GM12878 (cell line): Measurements from ENCODE around the gene PRR20B. TPM values are rescaled to one million over a fixed set of nuclear protein-coding genes. Genes with fewer than 3 reads are reported as not detected.

ENCODE experiments used
- CBFB ChIP-seq: IDR thresholded peaks from 2 replicates; pipeline ENCODE4 v1.6.1; 2016; ENCODE audit warnings: antibody characterized with exemption, low read depth
- CEBPB ChIP-seq, 2 experiments: fragments of 150-350 bp in 1 of 2; IDR thresholded peaks; 2 replicates each; pipeline ENCODE4 v1.6.1; 2012 to 2014; ENCODE audit warnings: low read depth in 2 of 2, low read length in 2 of 2, borderline replicate concordance in 1 of 2, inconsistent platforms in 1 of 2
- CEBPZ ChIP-seq: fragments of 150-350 bp; IDR thresholded peaks from 2 replicates; pipeline ENCODE4 v1.6.1; 2016; ENCODE audit warnings: low read depth, low read length
- E4F1 ChIP-seq: fragments of 450-650 bp; IDR thresholded peaks from 2 replicates; pipeline ENCODE4 v1.6.1; 2018; ENCODE audit warnings: borderline replicate concordance, mild to moderate bottlenecking; ENCODE audit not compliant: partially characterized antibody
- MTA2 ChIP-seq: fragments of 450-650 bp; IDR thresholded peaks from 2 replicates; pipeline ENCODE4 v1.6.1; 2016; ENCODE audit warnings: low read depth, mild to moderate bottlenecking, moderate library complexity
- PAX8 ChIP-seq: fragments of 450-650 bp; IDR thresholded peaks from 2 replicates; pipeline ENCODE4 v1.6.1; 2017; ENCODE audit warnings: mild to moderate bottlenecking, moderate library complexity
- PBX3 ChIP-seq: IDR thresholded peaks from 2 replicates; pipeline ENCODE4 v1.6.1; 2011; ENCODE audit warnings: mild to moderate bottlenecking, low read depth, low read length, moderate library complexity; ENCODE audit not compliant: insufficient replicate concordance
- PML ChIP-seq: IDR thresholded peaks from 2 replicates; pipeline ENCODE4 v1.6.1; 2012; ENCODE audit warnings: low read length, inconsistent platforms
- POU2F2 ChIP-seq: IDR thresholded peaks from 3 replicates; pipeline ENCODE4 v1.6.1; 2011; ENCODE audit warnings: low read depth, mild to moderate bottlenecking, low read length, borderline replicate concordance
- TCF12 ChIP-seq: IDR thresholded peaks from 2 replicates; pipeline ENCODE4 v1.6.1; 2011; ENCODE audit warnings: low read depth, mild to moderate bottlenecking, low read length
- ZNF207 ChIP-seq: fragments of 450-650 bp; IDR thresholded peaks from 2 replicates; pipeline ENCODE4 v1.6.1; 2014; ENCODE audit warnings: antibody characterized with exemption, mild to moderate bottlenecking, borderline replicate concordance
- polyA plus RNA-seq, 11 experiments: library from polyadenylated mRNA; depleted of rRNA in 4 of 11; unstranded in 6 of 11; stranded (reverse) in 5 of 11; fragments of >200 nt; fragmentation: Nextera tagmentation in 4 of 11; fragmentation: Illumina TruSeq in 1 of 11; extraction: Ambion mirVana in 4 of 11; extraction: Trizol in 1 of 11; gene quantifications; 1 replicate in 1 of 11; 2 replicates in 10 of 11; pipeline versions ENCODE4 v1.2.1 to v1.2.3, GENCODE V29; 2011 to 2016; ENCODE audit warnings: inconsistent platforms in 2 of 11, missing spikeins in 2 of 11, low read depth in 1 of 11
- total RNA-seq, 4 experiments: library from RNA; depleted of rRNA in 3 of 4; stranded (reverse); fragments of >200 nt in 3 of 4; fragmentation: Illumina TruSeq in 1 of 4; extraction: Trizol in 1 of 4; gene quantifications; 2 replicates each; pipeline versions ENCODE4 v1.2.1 to v1.2.3, GENCODE V29; 2013 to 2021
- TF ChIP-seq, protein P1 (sequence below): fragments of 450-650 bp; IDR thresholded peaks from 2 replicates; pipeline ENCODE4 v1.6.1; 2017; ENCODE audit warnings: antibody characterized with exemption, mild to moderate bottlenecking, moderate library complexity

PRR20B gene
- total and polyA plus RNA-seq, 10 of the 15 experiments (the other 5 are each of a cell fraction or from before 2014, with no cell fraction given), result not detected

- TF ChIP-seq PBX3, result no peak
- TF ChIP-seq CEBPB (IDR thresholded peaks at IDR 0.05; ENCODE audit: borderline replicate concordance in 1 of 2, low read depth in 2 of 2, low read length in 2 of 2), result no peak
- TF ChIP-seq POU2F2, result no peak
- TF ChIP-seq PAX8, result no peak
- TF ChIP-seq TCF12, result no peak
- TF ChIP-seq, protein P1, sequence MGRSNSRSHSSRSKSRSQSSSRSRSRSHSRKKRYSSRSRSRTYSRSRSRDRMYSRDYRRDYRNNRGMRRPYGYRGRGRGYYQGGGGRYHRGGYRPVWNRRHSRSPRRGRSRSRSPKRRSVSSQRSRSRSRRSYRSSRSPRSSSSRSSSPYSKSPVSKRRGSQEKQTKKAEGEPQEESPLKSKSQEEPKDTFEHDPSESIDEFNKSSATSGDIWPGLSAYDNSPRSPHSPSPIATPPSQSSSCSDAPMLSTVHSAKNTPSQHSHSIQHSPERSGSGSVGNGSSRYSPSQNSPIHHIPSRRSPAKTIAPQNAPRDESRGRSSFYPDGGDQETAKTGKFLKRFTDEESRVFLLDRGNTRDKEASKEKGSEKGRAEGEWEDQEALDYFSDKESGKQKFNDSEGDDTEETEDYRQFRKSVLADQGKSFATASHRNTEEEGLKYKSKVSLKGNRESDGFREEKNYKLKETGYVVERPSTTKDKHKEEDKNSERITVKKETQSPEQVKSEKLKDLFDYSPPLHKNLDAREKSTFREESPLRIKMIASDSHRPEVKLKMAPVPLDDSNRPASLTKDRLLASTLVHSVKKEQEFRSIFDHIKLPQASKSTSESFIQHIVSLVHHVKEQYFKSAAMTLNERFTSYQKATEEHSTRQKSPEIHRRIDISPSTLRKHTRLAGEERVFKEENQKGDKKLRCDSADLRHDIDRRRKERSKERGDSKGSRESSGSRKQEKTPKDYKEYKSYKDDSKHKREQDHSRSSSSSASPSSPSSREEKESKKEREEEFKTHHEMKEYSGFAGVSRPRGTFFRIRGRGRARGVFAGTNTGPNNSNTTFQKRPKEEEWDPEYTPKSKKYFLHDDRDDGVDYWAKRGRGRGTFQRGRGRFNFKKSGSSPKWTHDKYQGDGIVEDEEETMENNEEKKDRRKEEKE, result no peak
- TF ChIP-seq PML, result no peak
- no peak for TF ChIP-seq MTA2
- TF ChIP-seq CBFB, result no peak
- TF ChIP-seq E4F1, result no peak
- TF ChIP-seq CEBPZ, result no peak
- TF ChIP-seq ZNF207, result no peak
Measured at GRCh38 chr13:57114945-57115344, 32.3 kb upstream of the PRR20B start (continued).
